Upper lobe of left lung (tissue), 4 donors: ENCODE data around the gene KCNJ14.

Source experiments
- CTCF ChIP-seq, 6 experiments: fragments of 450-650 bp in 4 of 6; fragments of 200-600 bp in 2 of 6; sonication (generic) in 2 of 6; IDR thresholded peaks; one replicate each; pipeline ENCODE4 v1.5.1; 2016 to 2019; ENCODE audit warnings: antibody characterized with exemption in 6 of 6
- POLR2A ChIP-seq, 4 donors: fragments of 450-650 bp; IDR thresholded peaks; one replicate each; pipeline ENCODE4 v1.5.1; 2016 to 2017; ENCODE audit warnings: antibody characterized with exemption in 4 of 4, mild to moderate bottlenecking in 2 of 4
- POLR2AphosphoS5 ChIP-seq, 2 donors: sonication (generic); formaldehyde crosslinking; IDR thresholded peaks; one replicate each; pipeline ENCODE4 v1.5.1; 2017; ENCODE audit warnings: antibody characterized with exemption in 2 of 2

GRCh38 chr19:48511321-48511731, 56.0 kb downstream of the KCNJ14 start:
- TF ChIP-seq POLR2A (IDR thresholded peaks at IDR 0.05) (no peak), CTCF (IDR thresholded peaks at IDR 0.05) (no peak), POLR2AphosphoS5 (IDR thresholded peaks at IDR 0.05) (no peak)
